ENCODE results near the gene SMNDC1. TPM values are rescaled to one million over a fixed set of nuclear protein-coding genes. Genes with fewer than 3 reads are reported as not detected.
"Not testable (repeated sequence)": the region's sequence is repeated elsewhere in the genome, so short reads cannot be mapped to it uniquely, and the experiment has no call there.

Gene SMNDC1
- total RNA-seq, 4 donors from 2014 or later = 3.6 to 15.7 (median 8.9) TPM

DNA sequence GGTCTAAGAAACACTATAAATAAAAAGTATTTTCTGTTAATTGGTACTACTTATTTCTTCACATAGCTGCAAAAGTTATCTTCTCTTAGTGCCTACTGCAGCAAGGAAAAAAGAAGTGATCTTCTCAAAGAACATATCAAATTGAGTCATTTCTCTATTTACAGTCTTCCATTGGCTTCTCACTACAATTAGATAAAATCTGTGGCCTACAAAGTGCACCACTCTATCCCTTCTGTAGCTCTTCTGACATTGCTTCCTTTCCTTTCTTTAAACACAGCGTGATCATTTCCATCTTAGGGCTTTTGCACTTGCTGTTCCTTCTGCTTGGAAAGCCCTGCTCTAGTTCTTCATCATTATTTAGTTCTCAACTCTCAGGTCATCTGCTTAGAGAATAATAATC lies 52.6 kb downstream of the SMNDC1 start:
- Histone ChIP-seq H3K27me3 (no peaks in the 10 kb centered on the region), H3K36me3 (no peaks in the 10 kb centered on the region), H3K9me3 (no peaks in the 10 kb centered on the region), H3K27ac (no peak overlapping the region), H3K4me1 (no peaks in the 10 kb centered on the region), H3K4me3 (no peak overlapping the region)
- intact Hi-C loops (cut with DNase I; ENCODE audit: low total_unique reads) (no loop called here), in situ Hi-C loops (cut with MboI; ENCODE audit: low pct_ligation_motif_present in 1 of 4, low pct_unique_long_range_greater_than_20kb in 1 of 4, low sequenced_read_pairs in 3 of 4) (no loop called here)
- DNase-seq = no peak
- TF ChIP-seq POLR2A (IDR thresholded peaks at IDR 0.05) (no peak), EP300 (IDR thresholded peaks at IDR 0.05; ENCODE audit: low read depth) (no peak), POLR2AphosphoS5 (IDR thresholded peaks at IDR 0.05) (no peak)
- TF ChIP-seq, protein P1, sequence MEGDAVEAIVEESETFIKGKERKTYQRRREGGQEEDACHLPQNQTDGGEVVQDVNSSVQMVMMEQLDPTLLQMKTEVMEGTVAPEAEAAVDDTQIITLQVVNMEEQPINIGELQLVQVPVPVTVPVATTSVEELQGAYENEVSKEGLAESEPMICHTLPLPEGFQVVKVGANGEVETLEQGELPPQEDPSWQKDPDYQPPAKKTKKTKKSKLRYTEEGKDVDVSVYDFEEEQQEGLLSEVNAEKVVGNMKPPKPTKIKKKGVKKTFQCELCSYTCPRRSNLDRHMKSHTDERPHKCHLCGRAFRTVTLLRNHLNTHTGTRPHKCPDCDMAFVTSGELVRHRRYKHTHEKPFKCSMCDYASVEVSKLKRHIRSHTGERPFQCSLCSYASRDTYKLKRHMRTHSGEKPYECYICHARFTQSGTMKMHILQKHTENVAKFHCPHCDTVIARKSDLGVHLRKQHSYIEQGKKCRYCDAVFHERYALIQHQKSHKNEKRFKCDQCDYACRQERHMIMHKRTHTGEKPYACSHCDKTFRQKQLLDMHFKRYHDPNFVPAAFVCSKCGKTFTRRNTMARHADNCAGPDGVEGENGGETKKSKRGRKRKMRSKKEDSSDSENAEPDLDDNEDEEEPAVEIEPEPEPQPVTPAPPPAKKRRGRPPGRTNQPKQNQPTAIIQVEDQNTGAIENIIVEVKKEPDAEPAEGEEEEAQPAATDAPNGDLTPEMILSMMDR (IDR thresholded peaks at IDR 0.05) = no peak
- WGBS, 2 donors (ENCODE audit: low coverage in 1 of 2) = 84 to 94% methylated on average over 1 of the region's 1 CpG

GRCh38 chr10:110251392-110251791 lies 53.3 kb downstream of the SMNDC1 start:
- DNase-seq; H3K9me3 ChIP-seq; intact Hi-C loops (cut with DNase I; ENCODE audit: low total_unique reads); H3K36me3 ChIP-seq; H3K4me1 ChIP-seq; in situ Hi-C loops (cut with MboI; ENCODE audit: low pct_ligation_motif_present in 1 of 4, low pct_unique_long_range_greater_than_20kb in 1 of 4, low sequenced_read_pairs in 3 of 4); H3K4me3 ChIP-seq; H3K27ac ChIP-seq; H3K27me3 ChIP-seq: not testable (repeated sequence)
- 50 to 63% methylated on average over 1 of the region's 1 CpG for WGBS, 2 donors (ENCODE audit: low coverage in 1 of 2)

GRCh38 chr10:110249489-110249888 lies 55.2 kb downstream of the SMNDC1 start:
- in situ Hi-C loops (cut with MboI; ENCODE audit: low pct_ligation_motif_present in 1 of 4, low pct_unique_long_range_greater_than_20kb in 1 of 4, low sequenced_read_pairs in 3 of 4); H3K9me3 ChIP-seq: not testable (repeated sequence)
- WGBS, 2 donors (ENCODE audit: low coverage in 1 of 2) = 60 to 82% methylated on average over 1 of the region's 1 CpG

GRCh38 chr10:110247833-110248232 lies 56.9 kb downstream of the SMNDC1 start:
- H3K27ac ChIP-seq; H3K4me1 ChIP-seq; DNase-seq; H3K27me3 ChIP-seq; H3K4me3 ChIP-seq; H3K36me3 ChIP-seq; H3K9me3 ChIP-seq; in situ Hi-C loops (cut with MboI; ENCODE audit: low pct_ligation_motif_present in 1 of 4, low pct_unique_long_range_greater_than_20kb in 1 of 4, low sequenced_read_pairs in 3 of 4); intact Hi-C loops (cut with DNase I; ENCODE audit: low total_unique reads): not testable (repeated sequence)
- 73 to 94% methylated on average over 3 to 5 of the region's 5 CpGs for WGBS, 2 donors (ENCODE audit: low coverage in 1 of 2)

More at GRCh38 chr10:110249489-110249888, 55.2 kb downstream of the SMNDC1 start:
- H3K4me1 ChIP-seq; DNase-seq; H3K27me3 ChIP-seq; H3K27ac ChIP-seq; intact Hi-C loops (cut with DNase I; ENCODE audit: low total_unique reads); H3K4me3 ChIP-seq; H3K36me3 ChIP-seq: not testable (repeated sequence)

DNA sequence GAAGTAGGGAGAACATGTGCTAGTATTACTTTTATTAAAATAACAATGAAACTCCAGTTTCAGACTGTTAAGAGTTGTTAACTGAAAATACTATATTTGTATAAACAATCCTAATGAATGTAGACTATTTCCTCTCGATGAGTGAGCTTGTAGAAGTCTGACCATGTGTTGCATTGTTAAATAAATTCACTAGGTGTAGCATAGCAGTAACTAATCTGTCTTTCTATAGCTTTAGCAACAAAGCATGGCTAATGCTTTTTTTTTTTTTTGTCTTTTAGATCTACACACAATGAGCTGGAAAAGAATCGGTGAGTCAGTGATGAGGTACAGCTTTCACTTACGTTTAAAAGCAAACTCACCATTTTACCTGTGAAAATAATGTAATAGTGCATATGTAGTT lies 60.2 kb downstream of the SMNDC1 start:
- Histone ChIP-seq H3K4me3 (no peak overlapping the region), H3K9me3 (no peaks in the 10 kb centered on the region), H3K27me3 (no peaks in the 10 kb centered on the region), H3K27ac (no peak overlapping the region), H3K36me3 (no peaks in the 10 kb centered on the region), H3K4me1 (peaks cover 0 to 10% (median 3%) of the 10 kb centered on the region in 4 donors)
- in situ Hi-C loops (cut with MboI; ENCODE audit: low pct_ligation_motif_present in 1 of 4, low pct_unique_long_range_greater_than_20kb in 1 of 4, low sequenced_read_pairs in 3 of 4) (no loop called here), intact Hi-C loops (cut with DNase I; ENCODE audit: low total_unique reads) (no loop called here)
- WGBS, 2 donors (ENCODE audit: low coverage in 1 of 2) = 88 to 91% methylated on average over 3 of the region's 3 CpGs
- no peak for DNase-seq
- TF ChIP-seq, protein P1 (IDR thresholded peaks at IDR 0.05) = no peak
- no peak for TF ChIP-seq POLR2A (IDR thresholded peaks at IDR 0.05)
- TF ChIP-seq POLR2AphosphoS5 (IDR thresholded peaks at IDR 0.05) = no peak
- TF ChIP-seq EP300 (IDR thresholded peaks at IDR 0.05; ENCODE audit: low read depth) = no peak

- Histone ChIP-seq H3K9me3 (no peaks in the 10 kb centered on the region), H3K4me1 (peaks cover 0 to 10% (median 3%) of the 10 kb centered on the region in 4 donors), H3K36me3 (no peaks in the 10 kb centered on the region), H3K27ac (no peak overlapping the region), H3K4me3 (no peak overlapping the region), H3K27me3 (no peaks in the 10 kb centered on the region)
- no peak for DNase-seq
- intact Hi-C loops (cut with DNase I; ENCODE audit: low total_unique reads) (no loop called here), in situ Hi-C loops (cut with MboI; ENCODE audit: low pct_ligation_motif_present in 1 of 4, low pct_unique_long_range_greater_than_20kb in 1 of 4, low sequenced_read_pairs in 3 of 4) (no loop called here)
- WGBS, 2 donors (ENCODE audit: low coverage in 1 of 2) = 85 to 90% methylated on average over 1 of the region's 1 CpG
- TF ChIP-seq POLR2AphosphoS5 (IDR thresholded peaks at IDR 0.05) (no peak), POLR2A (IDR thresholded peaks at IDR 0.05) (no peak), EP300 (IDR thresholded peaks at IDR 0.05; ENCODE audit: low read depth) (no peak)
- TF ChIP-seq, protein P1 (IDR thresholded peaks at IDR 0.05) = no peak
Observed at GRCh38 chr10:110242511-110242910, 62.2 kb downstream of the SMNDC1 start.
